ENCODE data around the gene IDS.
"Not testable (repeated sequence)": the region's sequence is repeated elsewhere in the genome, so short reads cannot be mapped to it uniquely, and the experiment has no call there.

The IDS gene

DNA sequence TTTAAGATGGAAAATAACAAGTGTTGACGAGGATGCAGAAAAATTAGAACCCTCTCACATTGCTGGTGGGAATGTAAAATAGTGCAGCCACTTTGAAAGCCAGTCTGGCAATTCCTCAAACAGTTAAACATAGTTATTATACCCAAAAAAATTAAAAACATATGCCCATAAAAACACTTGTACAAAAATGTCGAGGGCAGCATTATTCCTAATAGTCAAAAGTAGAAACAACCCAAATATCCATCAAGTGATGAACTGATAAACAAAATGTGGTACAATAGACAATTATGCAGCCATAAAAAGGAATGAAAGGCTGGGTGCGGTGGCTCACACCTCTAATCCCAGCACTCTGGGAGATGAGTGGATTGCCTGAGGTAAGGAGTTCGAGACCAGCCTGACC, 6.3 kb downstream of the IDS start:
- no peak for DNase-seq (ENCODE audit: low spot score)

DNA sequence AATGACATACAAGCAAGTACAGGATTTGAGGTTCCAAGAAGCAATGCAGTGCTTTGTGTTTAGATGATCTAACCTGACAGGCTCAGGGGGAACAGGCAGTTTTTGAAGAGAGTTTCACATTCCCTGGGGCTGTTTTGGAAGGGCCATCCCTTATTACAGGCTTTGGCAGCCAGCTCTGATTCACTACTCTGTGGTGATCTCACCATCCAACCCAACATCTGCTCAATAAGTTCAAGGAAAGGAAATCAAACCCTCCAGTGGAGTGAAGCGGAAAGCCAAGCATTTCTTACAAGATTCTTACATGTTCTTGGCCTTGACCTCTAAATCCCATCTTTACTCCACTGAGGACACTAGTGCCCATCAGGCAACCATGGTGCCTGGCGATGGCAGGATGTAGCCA, 7.5 kb downstream of the IDS start:
- no peak for DNase-seq (ENCODE audit: low spot score)

DNA sequence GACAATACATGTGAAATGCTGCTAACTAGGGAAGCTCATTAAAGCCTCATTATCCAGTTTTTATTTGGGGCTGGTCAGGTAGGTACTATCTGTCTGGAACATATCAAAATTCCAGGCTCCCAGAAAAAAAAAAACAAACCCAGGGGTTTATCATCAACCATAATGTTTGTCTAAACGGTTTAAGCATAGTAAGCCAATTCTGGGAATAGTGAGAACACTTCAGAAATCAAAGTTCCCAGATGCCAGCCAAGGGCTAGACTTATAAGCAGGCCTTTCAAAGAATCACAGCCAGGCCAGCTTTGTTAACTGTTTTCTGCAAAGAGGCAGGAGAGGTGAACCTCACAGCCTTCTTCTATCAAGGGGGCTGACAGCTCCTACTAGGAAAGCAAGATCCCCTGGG, 8.1 kb downstream of the IDS start:
- no peak for DNase-seq (ENCODE audit: low spot score)

DNA sequence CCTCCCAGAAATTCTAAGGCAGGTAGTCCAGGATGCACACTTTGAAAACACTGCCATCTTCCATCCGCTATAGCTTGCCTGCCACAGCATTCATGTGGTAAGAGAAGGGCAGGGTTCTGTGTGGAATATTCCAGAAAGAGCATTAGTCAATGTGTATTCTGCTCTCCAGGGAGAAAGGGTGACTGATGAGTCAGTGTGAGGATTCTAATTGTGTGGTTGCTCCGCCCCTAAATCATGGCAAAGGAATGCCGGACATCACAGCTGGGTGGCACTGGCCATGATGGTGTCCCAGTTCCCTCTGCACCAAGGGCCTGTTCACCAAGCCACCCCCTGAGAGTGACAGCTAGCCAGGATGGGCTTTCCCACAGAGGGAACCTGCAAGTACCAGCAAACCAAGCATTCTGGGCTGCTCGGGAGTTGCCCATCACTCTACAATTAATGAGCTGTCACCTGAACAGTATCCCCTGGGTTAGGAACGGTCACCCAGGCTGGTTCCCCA, 9.5 kb downstream of the IDS start:
- no peak for DNase-seq (ENCODE audit: low spot score)

DNA sequence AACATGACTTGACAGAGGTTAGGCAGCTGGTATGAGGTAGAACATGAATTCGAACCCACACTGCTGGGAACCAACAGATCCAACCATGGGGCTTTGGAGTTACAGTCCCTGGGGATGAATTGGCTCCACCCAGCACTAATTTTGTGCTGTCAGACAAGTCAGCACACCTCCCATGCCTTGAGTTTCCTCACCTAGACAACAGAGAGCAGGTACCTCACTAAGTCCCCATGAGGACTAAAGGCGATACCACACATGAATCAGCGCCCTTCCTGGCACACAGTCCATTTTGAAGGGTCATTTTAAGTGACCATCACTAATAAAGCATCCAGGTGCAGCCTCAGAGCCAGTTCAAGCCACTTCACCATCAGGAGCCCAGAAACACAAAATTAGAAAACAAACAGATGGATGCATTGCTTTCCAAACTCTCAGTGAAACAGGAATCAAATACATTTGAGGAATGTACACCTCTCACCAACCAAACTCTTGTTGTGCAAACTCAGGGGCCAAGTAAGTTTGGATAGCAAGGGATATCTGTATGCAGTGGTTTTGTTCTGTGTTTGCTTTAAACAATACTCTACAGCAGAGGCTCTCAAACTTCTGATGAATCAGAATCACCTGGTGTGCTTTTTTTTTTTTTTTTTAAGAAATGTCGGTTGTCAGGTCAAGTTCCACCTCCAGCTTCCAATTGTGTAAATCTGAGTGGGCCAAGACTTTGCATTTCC, 10.1 kb downstream of the IDS start:
- DNase-seq (ENCODE audit: low spot score) = no peak

DNA sequence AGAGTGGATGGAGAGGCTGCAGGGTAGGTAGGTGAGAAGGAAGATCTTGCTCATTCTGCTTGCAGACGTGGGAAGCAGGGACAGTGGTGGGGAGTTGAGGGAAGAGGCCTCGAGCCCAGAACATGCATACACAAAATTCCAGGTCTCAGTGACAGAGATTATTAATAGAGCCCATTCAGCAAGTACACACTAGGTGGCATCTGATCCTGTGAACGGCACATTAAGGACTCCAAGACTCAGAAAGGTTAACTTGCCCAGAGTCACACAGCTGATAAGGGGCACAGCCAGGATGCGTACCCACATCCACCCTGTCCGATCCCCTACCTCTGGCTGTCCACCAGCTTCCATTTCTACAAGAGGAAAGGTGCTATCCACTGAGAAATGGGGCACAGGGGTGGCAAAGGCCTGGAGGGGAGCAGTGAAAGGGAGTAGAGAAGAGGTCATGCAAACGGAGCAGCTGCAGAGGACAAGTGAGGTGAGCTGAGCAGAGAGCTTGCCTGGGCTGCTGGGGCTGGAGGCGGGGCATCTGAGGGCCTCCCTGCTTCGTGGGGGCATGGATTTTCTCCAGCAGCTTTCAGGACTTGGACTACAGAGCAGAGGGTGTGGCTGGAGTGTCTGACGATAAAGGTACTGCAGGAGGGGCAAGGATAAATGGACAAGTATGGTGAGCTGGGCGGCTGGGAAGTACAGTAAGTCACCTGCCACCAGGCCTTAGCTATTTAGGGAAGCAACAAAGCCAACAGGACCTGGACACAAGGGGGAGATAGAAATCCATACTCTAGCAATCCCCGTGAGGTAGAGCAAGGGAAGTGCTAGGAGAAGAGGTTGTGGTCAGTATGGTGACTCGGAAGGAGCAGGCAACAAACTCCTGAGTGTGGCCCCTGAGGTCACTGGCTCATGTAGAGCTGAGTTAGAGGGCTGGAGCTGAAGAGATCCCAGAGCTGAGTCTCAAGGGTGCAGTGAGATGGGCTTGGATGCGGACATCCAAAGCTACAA, 11.2 kb downstream of the IDS start:
- DNase-seq (ENCODE audit: low spot score) = no peak

DNA sequence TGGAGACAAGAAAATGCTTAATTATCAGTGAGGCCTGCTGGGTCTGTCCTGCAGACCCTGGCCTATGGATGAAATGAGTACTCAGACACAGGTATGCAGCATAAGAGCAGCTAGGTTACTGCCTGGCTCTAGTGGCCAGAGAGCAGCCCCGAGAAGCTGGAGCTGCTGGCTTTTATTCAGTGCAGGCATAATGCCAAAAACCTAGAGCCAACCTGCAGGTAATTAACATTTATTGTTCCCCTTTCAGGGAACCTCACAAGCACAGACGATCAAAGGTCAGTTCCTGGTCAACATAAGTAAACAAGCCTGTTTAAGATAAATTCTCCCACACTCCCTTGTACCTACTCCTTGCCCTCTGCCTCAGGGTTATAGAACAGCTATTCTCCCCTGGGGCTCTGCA, 13.3 kb downstream of the IDS start:
- DNase-seq (ENCODE audit: low spot score) = no peak

DNA sequence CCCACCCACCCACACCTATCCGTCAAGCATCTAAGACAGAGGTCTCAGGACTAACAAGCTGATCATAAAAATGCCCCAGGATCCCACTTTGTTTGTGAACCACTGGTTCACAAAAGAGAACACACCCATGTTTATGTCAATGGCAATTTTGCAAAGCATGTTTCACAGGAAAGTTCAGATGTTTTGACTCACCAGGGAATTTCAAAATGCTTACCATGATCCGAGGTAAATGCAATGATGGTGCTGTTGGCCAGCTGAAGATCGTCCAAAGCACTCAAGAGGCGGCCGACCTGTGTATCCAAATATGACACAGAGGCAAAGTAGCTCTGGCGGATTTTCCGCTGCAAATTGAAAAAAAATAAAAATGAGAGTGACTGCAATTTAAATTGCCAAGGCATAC, 15.0 kb downstream of the IDS start:
- no peak for DNase-seq (ENCODE audit: low spot score)

DNA sequence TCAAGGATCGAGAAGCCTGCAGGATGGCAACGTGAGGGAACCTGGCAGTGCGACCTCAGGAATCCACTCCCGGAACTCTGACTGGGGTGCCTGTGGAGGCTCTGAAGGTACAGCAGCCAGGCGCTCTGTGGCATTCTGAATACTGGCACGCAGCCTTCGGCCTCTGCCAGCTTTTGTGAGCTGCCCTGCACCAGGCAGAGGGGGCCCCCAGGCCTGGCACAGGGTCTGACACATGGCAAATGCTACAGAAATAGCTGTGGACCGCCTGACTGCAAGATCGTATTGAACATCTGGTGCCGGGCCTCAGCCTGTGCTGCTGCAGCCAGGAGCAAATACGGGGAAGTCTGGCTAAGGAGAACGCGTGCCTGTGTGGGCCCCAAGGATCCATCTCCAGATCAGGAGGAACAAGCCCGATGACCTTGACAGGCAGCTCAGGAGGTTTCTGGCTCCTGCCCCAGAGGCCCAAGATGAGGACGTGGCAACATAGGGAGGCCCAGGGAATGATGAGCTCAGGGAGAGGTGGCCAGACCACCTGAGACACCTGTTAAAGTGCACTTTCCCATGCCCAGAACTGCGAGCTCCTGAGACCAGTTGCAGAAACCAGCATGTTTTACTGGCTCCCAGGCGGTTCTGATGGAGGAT, 16.6 kb downstream of the IDS start:
- not testable (repeated sequence) for DNase-seq (ENCODE audit: low spot score)

DNA sequence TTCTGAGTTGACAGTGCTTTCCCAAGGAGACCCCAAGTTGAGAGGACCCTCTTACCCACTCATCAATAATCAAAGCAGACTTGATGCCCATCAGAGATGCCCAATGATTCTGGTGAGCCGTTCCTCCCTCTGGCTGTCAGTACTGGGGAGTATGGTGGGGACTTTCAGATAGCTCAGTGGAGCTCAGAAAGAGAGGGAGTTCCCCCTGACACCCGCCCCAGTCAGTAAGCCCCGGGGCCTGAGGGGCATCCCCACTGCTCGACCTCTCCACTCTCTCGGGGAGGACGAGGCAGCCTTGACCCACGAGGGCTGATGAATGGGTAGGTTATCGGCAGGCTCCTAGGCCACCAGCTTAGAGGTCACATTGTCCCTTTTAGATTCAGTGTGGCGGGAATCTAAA, 17.1 kb downstream of the IDS start:
- not testable (repeated sequence) for DNase-seq (ENCODE audit: low spot score)

DNA sequence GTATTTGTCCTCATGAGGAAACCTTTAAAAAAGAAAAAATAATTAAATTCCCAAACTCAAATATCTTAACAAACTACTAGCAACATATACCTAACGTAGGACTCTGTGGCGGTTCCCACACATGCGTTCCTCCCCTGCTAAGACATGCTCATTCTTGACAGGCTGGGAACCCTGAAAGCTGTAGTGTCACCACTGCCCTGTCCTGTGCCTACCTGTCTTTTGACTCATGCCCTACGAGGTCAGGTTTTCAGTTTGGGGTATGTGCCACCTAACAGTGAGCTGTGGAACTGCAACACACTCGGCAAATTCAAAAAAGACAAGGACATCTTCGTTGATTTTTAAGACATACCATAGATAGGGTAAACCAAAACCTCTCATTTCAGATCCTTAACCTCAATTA, 17.8 kb downstream of the IDS start:
- no peak for DNase-seq (ENCODE audit: low spot score)

DNA sequence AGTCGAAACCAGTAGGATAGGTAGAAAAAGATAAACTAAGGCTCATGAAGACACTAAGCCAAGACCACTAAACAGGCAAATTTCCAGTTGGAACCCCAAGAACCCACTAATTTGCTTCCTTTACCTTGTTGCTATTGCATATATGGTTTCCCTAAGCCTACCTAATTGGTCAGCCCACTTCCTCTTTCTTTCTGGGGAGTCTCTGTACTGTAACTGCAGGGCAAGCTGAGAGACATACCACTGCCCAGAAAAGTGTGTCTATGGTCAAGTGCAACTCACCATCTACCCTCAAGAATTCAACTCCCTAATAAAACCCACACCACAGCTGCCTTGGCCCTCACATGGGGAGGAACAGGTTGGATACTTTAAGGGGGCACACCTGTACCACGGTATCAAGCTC, 28.6 kb downstream of the IDS start:
- DNase-seq (ENCODE audit: low spot score) = no peak

DNA sequence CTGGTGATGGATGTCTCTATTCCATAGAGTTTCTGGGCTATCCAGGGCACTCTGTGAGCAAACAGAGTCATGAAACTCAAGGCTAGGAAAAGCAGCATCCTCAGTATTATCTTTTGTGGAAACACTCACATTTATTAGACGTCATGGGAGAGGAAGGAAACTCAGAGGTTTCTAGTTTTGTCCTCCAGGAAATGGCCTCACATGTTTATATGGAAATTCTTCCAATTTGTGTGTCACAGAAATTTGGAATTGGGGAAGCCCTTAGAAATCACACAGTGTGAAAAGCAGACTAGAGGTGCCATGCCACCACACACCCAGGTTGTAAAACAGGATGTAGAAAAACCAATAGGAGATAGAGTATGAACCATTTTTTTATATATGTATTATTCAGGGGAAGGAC, 31.1 kb downstream of the IDS start:
- no peak for DNase-seq (ENCODE audit: low spot score)

DNA sequence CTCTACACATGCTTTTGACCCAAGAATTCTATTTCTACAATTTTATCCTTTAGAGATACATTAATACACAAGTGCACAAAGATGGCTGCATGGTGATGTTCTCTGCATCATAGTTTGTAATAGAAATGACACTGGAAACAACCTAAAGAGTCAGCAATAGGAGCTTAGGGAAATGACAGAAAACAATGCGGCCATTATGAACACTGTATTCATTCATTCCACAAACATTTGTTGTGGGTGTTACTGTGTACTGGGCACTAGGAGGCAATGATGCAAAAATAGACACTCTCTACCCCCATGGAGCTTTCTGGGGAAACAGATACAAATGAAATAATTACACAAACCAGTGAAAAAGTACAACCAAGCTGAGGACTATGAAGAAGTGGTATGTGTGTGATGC, 32.0 kb downstream of the IDS start:
- no peak for DNase-seq (ENCODE audit: low spot score)

DNA sequence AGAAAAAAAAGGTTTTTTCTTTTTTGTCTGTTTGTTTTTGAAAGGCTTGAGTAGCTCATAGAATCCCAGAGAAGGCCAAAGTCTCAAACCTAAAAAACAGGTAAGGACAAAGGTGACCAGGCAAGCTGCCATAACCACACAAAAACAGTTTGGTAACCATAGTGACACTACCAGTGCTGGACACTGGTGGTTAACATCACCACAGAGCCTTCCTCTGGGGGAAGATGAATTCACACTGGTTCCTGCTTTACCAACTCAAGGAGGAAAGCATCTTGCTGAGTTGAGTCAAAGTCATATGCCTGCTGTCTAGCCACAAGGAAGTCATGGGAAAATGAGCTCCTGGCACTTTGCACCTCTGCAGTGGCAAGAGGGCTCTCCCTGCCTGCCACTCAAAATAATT, 32.5 kb downstream of the IDS start:
- DNase-seq (ENCODE audit: low spot score) = no peak

DNA sequence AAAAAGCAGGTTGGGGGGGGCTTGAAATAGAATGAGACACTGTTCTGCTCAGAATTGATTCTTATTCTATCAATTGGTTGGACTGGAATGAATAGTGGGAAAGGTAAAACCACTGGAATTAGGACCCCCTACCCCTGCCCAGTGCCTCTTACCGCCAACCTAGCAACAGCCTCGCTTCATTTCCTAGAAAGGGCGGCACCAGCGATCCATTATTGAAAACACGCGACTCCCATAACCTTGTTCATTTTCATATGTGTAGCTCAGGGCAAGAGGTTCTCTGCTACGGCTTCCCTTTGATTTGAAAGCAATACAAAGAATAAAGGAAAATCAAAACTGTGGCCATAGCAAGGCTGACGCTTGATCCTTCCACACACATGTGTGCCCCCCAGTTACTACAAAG, 33.7 kb downstream of the IDS start:
- no peak for DNase-seq (ENCODE audit: low spot score)

DNA sequence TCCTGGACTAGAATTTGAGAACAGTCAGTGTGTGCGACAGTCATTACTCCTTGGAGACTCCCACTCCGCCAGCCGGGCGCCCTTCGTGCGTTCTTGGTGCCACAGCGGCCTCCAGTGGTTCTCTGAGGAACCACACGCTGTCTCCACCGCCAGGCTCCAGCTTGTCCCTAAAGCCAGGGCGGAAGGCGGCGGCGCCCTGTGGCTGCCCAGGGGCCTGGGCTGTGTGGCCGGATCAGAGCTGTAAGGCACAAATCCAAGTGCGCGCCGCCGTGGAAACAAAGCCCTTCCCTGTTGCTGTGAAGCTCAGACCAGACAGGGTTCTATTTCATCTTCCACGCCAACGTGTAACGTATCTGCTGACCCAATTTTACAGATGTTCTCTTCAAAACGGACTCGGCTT, 34.2 kb downstream of the IDS start:
- peak; percentile 45 for DNase-seq (ENCODE audit: low spot score)

DNA sequence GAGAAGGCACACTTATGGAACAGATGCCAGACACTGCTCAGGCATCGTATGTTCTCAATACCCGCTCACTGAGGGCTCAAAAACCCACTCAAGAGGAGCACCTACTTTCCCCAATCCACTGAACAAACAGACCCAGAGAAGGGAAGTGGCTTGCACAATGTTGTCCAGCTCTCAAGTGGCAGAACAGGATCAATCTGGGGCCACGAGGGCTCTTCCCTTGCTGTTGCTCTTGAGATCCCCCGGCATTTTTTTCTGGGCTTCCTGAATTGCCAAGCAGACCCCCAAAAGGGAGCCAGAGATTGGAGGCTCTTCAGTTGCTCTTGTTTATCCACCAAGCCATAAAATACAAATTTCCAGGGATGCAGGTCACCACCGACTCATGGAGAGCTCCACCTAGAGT, 35.7 kb downstream of the IDS start:
- no peak for DNase-seq (ENCODE audit: low spot score)

DNA sequence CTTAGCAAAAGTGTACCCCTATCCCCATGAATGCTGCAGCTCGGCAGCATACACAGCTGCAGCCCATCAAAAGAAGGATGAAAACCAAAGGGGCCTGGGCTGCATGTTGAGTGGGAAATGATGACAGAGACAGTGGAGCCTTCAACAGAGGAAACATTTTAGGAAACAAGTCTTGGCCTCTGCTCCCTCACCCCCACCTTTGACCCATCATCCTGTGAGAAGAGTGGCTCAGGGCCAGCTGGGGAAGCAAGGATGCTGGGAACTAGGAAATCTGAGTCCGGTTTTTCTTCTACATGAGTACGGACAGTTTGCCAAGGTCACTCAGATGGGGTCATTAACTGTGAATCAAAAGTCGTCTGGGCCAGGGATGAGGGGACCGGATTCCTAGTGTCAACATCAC, 37.2 kb downstream of the IDS start:
- no peak for DNase-seq (ENCODE audit: low spot score)

DNA sequence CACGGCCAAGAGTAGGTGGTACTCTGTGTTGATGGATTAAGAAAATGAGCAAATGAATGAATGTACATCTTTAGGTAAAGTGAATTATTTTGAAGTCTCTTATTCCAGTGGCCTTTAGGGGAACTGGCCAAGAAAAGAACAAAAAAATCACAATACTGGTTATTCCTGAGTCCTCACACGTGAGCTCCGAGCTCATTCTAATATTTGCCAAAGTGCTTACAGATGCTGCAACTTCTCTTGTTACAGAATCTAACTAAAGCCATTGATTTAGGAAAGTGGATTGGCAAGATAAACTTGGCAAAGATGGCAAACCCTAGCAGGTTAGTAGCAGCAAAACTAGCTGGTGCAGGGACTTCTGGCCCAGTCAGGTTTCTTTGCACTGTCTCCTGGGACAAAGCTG, 37.6 kb downstream of the IDS start:
- no peak for DNase-seq (ENCODE audit: low spot score)

DNA sequence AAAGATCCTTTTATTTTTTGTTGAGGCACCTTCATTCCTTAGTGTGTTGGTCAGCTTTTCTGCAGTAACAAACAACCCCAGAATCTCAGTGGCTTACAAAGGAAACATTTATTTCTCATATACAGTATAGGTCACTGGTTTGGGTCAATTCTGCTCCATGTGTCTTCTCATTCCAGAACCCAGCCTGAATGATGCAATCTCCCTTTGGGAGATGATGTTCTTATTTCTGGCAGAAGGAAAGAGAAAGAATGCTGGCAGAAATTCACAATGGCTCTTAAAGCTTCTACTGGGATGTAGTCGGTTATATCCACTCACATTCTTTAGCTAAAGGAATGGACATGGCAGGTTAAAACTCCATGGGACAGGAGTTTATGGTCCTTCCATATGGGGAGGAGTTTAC, 42.3 kb downstream of the IDS start:
- DNase-seq (ENCODE audit: low spot score) = no peak

DNA sequence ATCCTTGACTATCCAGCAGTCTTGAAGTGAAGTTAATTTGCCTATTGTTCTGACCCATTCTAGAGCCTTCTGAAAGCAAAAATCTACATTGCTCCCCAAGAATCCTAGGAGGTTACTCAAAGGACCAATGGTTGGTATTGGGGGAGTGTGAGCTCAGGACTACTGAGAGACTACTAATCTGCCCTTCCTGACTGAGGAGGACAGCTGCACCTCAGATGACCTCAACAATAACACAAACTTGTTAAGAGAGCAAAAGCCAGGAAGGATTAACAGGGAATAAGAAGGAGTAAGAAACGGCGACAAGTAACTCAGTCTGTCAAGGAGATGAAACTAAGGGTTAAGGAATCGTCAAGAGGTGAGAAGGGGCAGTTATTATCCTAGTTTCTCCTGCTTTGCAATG, 43.4 kb downstream of the IDS start:
- no peak for DNase-seq (ENCODE audit: low spot score)

DNA sequence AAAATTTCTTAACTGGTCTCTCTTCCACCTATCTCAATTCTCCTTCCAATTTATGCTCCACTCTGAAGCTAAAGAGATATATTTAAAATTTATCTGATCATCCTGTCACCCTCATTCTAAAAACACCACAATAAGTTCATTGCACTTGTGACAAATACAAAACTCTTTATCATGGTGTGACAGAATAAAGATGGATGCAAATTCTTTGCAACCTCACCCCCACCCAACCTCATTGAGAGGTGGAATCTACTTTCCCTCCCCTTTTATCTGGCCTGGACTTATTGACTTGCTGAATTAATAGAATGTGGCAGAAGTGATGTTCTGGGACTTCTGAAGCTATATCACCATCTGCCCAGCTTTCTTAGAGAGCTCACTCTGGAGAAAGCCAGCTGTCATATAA, 46.5 kb downstream of the IDS start:
- no peak for DNase-seq (ENCODE audit: low spot score)
